ENCODE data around the gene ASTN2. TPM values are rescaled to one million over a fixed set of nuclear protein-coding genes. Genes with fewer than 3 reads are reported as not detected.

The ASTN2 gene
- total and polyA plus RNA-seq, 12 donors, result 1.9 to 11.1 (median 4.0) TPM

DNA sequence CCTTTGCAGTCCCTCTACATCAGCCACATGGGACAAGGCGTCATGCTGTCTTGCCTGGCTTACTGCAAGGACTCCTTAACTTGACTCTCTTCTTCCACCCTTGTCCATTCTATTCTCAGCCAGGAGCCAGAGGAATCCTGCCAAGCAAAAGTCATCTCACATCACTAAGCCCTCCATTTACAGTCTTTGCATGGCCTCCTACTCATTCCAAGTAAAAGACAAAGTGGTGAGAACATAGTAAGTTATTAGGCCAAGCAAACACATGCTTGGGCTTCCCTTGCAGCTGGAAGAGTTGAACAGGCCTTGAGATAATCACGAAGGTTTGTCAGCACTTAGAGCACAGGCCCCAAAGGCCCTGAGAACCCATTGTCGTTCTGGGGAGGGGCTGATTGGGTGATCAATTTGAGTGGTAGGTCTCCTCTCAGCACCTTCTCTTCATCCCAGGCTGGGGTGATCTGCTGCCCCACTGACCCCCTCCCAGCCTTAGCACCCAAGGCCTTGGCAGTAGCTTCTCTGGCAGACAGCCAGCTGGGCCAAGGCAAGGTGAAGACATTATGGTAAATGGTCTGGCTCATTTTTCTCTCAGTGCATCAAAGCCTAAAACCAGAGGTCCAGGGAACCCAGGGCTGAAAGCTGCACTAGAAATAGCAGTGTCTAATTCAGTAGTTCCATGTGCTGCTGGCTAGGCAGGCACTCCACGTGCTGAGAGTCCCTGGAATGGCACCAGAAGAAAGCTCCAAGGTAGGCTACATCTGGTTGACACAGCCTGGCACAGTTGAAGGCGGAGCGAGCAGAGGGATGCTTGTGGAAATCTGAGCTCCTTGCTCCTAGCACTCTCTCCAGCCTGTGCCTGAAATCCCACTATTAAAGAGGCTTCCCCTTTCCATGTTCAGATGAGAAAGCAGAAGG lies 121.4 kb downstream of the ASTN2 start:
- Histone ChIP-seq H3K9me3 (no peaks in the 10 kb centered on the region), H3K36me3 (no peaks in the 10 kb centered on the region), H3K4me3 (no peak overlapping the region), H3K27me3 (peaks cover 0 to 3% (median 0%) of the 10 kb centered on the region in 7 donors), H3K27ac (no peak overlapping the region), H3K4me1 (no peaks in the 10 kb centered on the region)
- TF ChIP-seq CTCF (IDR thresholded peaks at IDR 0.05), result no peak
- intact Hi-C loops (cut with DNase I), result no loop called here
- ATAC-seq (peak in 2 of 8 donors; percentile 33 to 37), DNase-seq (no peak)
- WGBS, 2 donors, result 52 to 54% methylated on average over 6 of the region's 6 CpGs

DNA sequence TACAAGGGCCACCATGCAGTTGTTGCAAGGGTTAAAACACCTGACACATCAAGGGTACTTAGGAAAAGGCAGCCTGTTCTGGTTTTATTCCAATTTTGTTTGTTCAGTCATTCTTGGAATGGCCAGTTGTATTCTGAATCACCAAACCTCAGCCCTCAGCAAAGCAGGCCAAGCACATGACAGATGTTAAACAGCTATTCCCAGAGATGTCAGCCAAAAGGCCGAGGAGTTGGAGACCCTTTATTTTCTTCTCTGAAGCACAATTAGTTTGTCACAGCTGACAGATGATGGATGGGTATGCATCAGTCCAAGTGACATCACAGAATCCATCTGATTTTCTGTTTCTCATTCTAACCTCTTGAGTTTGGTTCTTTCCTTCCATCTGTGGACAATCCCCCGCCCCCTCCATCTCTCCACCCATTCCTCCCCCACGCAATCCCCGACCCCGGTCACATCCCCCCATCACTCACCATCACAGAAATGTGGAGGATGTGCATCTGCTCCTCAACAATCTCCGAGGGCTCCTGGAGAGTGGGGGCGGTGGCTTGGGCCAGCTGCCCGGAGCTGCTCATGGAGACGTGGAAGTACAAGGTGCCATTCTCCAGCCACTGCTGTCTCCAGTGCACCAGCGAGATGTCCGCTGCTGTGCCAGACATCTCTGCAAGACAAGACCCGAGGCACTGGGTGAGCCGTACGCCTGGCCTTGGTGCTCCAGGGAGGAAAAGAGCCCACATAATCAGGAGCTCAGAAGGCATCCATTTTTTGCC lies 123.8 kb downstream of the ASTN2 start:
- DNase-seq, result no peak

DNA sequence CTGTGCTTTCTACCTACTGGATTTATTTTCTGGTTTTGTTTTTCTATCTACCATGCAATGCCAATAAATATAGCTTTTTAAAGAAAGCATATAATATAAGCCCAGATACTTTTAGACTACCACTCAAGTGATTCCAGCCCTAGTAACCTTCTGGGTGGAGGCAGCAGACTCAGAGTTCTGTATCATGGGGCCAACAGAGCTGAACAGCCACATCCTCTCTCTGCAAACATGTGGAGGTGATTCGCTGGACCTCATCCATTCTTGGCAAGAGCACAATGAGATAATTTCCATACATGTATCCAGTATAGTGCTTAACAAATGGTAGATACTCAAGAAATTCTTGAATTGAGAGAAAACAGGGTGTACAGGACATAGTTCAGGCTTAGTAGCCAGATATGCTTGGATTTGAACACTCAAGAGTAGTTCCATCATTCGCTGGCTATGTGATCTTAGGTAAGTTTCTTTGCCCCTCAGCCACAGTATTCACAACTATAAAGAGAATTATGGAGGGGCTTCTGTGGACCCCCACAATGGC lies 124.5 kb downstream of the ASTN2 start:
- no peak for TF ChIP-seq CTCF (IDR thresholded peaks at IDR 0.05)

More for the DNA sequence above, 123.8 kb downstream of the ASTN2 start:
- Histone ChIP-seq H3K27ac (no peak overlapping the region), H3K9me3 (no peaks in the 10 kb centered on the region), H3K27me3 (peaks cover 0 to 3% (median 0%) of the 10 kb centered on the region in 7 donors), H3K4me3 (no peak overlapping the region), H3K4me1 (no peaks in the 10 kb centered on the region), H3K36me3 (no peaks in the 10 kb centered on the region)
- no peak for ATAC-seq
- intact Hi-C loops (cut with DNase I), result no loop called here
- 69 to 71% methylated on average over 14 of the region's 14 CpGs for WGBS, 2 donors
- no peak for TF ChIP-seq CTCF (IDR thresholded peaks at IDR 0.05)

GRCh38 chr9:117286245-117286644 lies 128.6 kb downstream of the ASTN2 start:
- WGBS, 2 donors, result 57 to 65% methylated on average over 5 of the region's 5 CpGs
- Histone ChIP-seq H3K27ac (no peak overlapping the region), H3K27me3 (no peaks in the 10 kb centered on the region), H3K4me1 (no peaks in the 10 kb centered on the region), H3K4me3 (no peak overlapping the region), H3K36me3 (no peaks in the 10 kb centered on the region), H3K9me3 (no peaks in the 10 kb centered on the region)
- no peak for TF ChIP-seq CTCF (IDR thresholded peaks at IDR 0.05)
- intact Hi-C loops (cut with DNase I), result no loop called here
- DNase-seq, result no peak
- no peak for ATAC-seq

More for the DNA sequence above, 124.5 kb downstream of the ASTN2 start:
- Histone ChIP-seq H3K27me3 (no peaks in the 10 kb centered on the region), H3K27ac (no peak overlapping the region), H3K4me1 (no peaks in the 10 kb centered on the region), H3K9me3 (no peaks in the 10 kb centered on the region), H3K36me3 (no peaks in the 10 kb centered on the region), H3K4me3 (no peak overlapping the region)
- 81 to 85% methylated on average over 2 of the region's 2 CpGs for WGBS, 2 donors
- DNase-seq (no peak), ATAC-seq (no peak)
- intact Hi-C loops (cut with DNase I), result no loop called here
